HepG2 (cell line): ENCODE data around the gene CAD. TPM values are rescaled to one million over a fixed set of nuclear protein-coding genes. Genes with fewer than 3 reads are reported as not detected.

ENCODE experiments used
- BRCA1 ChIP-seq: sonication (generic); formaldehyde crosslinking; IDR thresholded peaks from 2 replicates; pipeline ENCODE4 v1.4.0; 2020; ENCODE audit warnings: missing genetic modification reagents
- ESRRA ChIP-seq: sonication (generic); formaldehyde crosslinking; IDR thresholded peaks from 2 replicates; pipeline ENCODE4 v1.5.1; 2020; ENCODE audit warnings: mild to moderate bottlenecking, low read depth, missing genetic modification reagents
- FOXO4 ChIP-seq: sonication (generic); formaldehyde crosslinking; conservative IDR thresholded peaks from 2 replicates; pipeline ENCODE4 v1.8.1; 2023; ENCODE audit warnings: missing genetic modification reagents
- GATAD2A ChIP-seq: IDR thresholded peaks from 2 replicates; pipeline ENCODE4 v1.6.1; 2016
- GRHL1 ChIP-seq: sonication (generic); formaldehyde crosslinking; conservative IDR thresholded peaks from 2 replicates; pipeline ENCODE4 v1.8.0; 2022; ENCODE audit warnings: missing genetic modification reagents
- MED1 ChIP-seq: sonication (generic); formaldehyde crosslinking; IDR thresholded peaks from 2 replicates; pipeline ENCODE4 v1.4.0; 2020; ENCODE audit warnings: missing genetic modification reagents
- NFE2 ChIP-seq: sonication (generic); formaldehyde crosslinking; IDR thresholded peaks from 2 replicates; pipeline ENCODE4 v1.4.0; 2020; ENCODE audit warnings: missing genetic modification reagents
- PPARG ChIP-seq: conservative IDR thresholded peaks from 2 replicates; pipeline ENCODE4 v1.6.1; 2016; ENCODE audit warnings: missing biosample characterization, missing genetic modification reagents
- PRPF4 ChIP-seq: fragments of 200-400 bp; formaldehyde crosslinking; IDR thresholded peaks from 2 replicates; pipeline ENCODE4 v1.6.1; 2016; ENCODE audit warnings: low read length, low read depth; ENCODE audit not compliant: poor library complexity, severe bottlenecking
- RFXAP ChIP-seq: sonication (generic); formaldehyde crosslinking; IDR thresholded peaks from 2 replicates; pipeline ENCODE4 v1.4.0; 2020; ENCODE audit warnings: missing genetic modification reagents, borderline replicate concordance
- RNF2 ChIP-seq: fragments of 450-650 bp; conservative IDR thresholded peaks from 2 replicates; pipeline ENCODE4 v1.6.1; 2016; ENCODE audit warnings: low read depth
- SOX13 ChIP-seq, 3 experiments: fragments of 450-650 bp in 1 of 3; sonication (generic) in 1 of 3; formaldehyde crosslinking in 1 of 3; IDR thresholded peaks in 2 of 3; conservative IDR thresholded peaks in 1 of 3; 2 replicates each; pipeline versions ENCODE4 v1.5.0 to v1.6.1; 2016 to 2020; ENCODE audit warnings: antibody characterized with exemption in 1 of 3, mild to moderate bottlenecking in 1 of 3, missing compliant biosample characterization in 1 of 3, missing genetic modification reagents in 1 of 3, moderate library complexity in 1 of 3
- TBP ChIP-seq: sonication (generic); formaldehyde crosslinking; IDR thresholded peaks from 2 replicates; pipeline ENCODE4 v1.5.0; 2020; ENCODE audit warnings: missing genetic modification reagents
- ZC3H4 ChIP-seq: sonication (generic); formaldehyde crosslinking; IDR thresholded peaks from 2 replicates; pipeline ENCODE4 v1.4.0; 2020; ENCODE audit warnings: missing genetic modification reagents, borderline replicate concordance
- ZNF160 ChIP-seq: sonication (generic); formaldehyde crosslinking; IDR thresholded peaks from 2 replicates; pipeline ENCODE4 v1.8.0; 2022; ENCODE audit warnings: mild to moderate bottlenecking, inconsistent platforms, missing genetic modification reagents
- ZNF337 ChIP-seq: sonication (generic); formaldehyde crosslinking; IDR thresholded peaks from 2 replicates; pipeline ENCODE4 v1.5.1; 2020; ENCODE audit warnings: missing genetic modification reagents, low read depth, mild to moderate bottlenecking, borderline replicate concordance
- ZNF33B ChIP-seq: sonication (generic); formaldehyde crosslinking; IDR thresholded peaks from 2 replicates; pipeline ENCODE4 v1.5.1; 2020; ENCODE audit warnings: mild to moderate bottlenecking, missing genetic modification reagents
- ZNF567 ChIP-seq: sonication (generic); formaldehyde crosslinking; IDR thresholded peaks from 2 replicates; pipeline ENCODE4 v1.8.1; 2023; ENCODE audit warnings: mild to moderate bottlenecking, missing genetic modification reagents, borderline replicate concordance
- ZNF589 ChIP-seq: sonication (generic); formaldehyde crosslinking; conservative IDR thresholded peaks from 2 replicates; pipeline ENCODE4 v1.8.0; 2022; ENCODE audit warnings: mild to moderate bottlenecking, moderate library complexity, missing genetic modification reagents
- ZSCAN31 ChIP-seq: sonication (generic); formaldehyde crosslinking; IDR thresholded peaks from 2 replicates; pipeline ENCODE4 v1.5.0; 2020; ENCODE audit warnings: low read depth, mild to moderate bottlenecking, missing genetic modification reagents
- polyA plus RNA-seq, 8 experiments: library from polyadenylated mRNA; depleted of rRNA in 3 of 8; stranded (reverse) in 7 of 8; unstranded in 1 of 8; fragments of >200 nt; fragmentation: Illumina TruSeq in 4 of 8; extraction: Trizol in 4 of 8; gene quantifications; 2 replicates each; pipeline versions ENCODE4 v1.2.1 to v1.2.3, GENCODE V29; 2011 to 2016; ENCODE audit warnings: low read depth in 4 of 8, missing spikeins in 1 of 8, mixed read lengths in 1 of 8; ENCODE audit not compliant: insufficient read depth in 1 of 8
- total RNA-seq, 5 experiments: library from RNA; depleted of rRNA; stranded (reverse); fragments of >200 nt; fragmentation: Illumina TruSeq; extraction: Trizol; gene quantifications; 2 replicates each; pipeline ENCODE4 v1.2.3, GENCODE V29; 2016; ENCODE audit warnings: low read depth in 1 of 5
- TF ChIP-seq, protein P1 (sequence below): sonication (generic); formaldehyde crosslinking; IDR thresholded peaks from 2 replicates; pipeline ENCODE4 v1.4.0; 2020; ENCODE audit warnings: missing genetic modification reagents, low read depth, mild to moderate bottlenecking, borderline replicate concordance
- TF ChIP-seq, protein P2 (sequence below): IDR thresholded peaks from 2 replicates; pipeline ENCODE4 v1.6.1; 2016; ENCODE audit warnings: low read depth
- TF ChIP-seq, protein P3 (sequence below): sonication (generic); formaldehyde crosslinking; IDR thresholded peaks from 2 replicates; pipeline ENCODE4 v1.4.0; 2020; ENCODE audit warnings: mild to moderate bottlenecking, low read depth, missing genetic modification reagents

CAD gene
- total and polyA plus RNA-seq, 2 of the 13 experiments (the other 11 are each of a cell fraction or from before 2014, with no cell fraction given), result 21.7 to 37.0 TPM

DNA sequence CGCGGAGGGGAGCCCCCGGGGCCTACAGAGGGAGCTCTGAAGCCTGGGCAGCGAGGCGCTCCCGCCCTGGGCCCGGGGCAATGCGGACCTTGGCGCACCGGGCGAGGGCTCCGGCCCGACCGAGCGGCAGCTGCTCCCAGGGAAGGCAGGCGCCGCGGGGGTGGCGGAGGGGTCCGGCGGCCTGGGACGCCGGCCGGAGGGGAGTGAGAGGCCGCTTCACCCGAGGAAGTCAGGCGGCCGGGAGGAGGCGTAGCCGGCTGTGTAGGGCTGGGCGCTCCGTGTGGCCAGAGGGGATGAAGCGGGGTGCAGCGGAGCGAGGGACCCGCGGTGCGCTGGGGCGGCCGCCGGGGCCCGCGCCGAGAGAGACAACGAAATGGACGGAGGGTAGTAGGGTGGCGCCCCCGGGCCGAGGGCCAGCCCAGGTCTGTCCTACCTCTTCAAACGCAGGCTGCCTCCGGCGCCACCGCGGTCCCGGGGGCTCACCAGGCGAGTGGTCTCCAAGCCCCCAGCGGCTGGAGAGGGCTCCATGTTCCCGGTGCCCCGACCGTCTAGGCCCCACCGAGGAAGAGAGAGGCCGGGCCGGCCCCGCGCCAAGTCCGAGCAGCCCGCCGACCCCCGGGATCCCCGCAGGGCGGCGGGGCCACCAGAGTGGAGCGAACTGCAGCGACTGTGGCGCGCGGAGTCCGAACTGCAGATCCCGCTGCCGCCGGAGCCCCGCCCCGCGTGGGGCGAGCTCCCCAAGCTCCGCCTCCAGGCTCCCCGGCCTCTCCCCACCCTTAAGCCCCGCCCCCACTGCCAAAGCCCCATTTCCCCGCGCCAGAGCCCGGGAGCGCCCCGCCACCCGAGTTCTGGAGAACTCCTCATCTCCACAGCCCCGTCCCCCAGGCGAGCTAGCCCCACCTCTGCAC is 45.5 kb downstream of the CAD start, which contains the start of gene SLC30A3 (continued):
- TF ChIP-seq FOXO4 (CRISPR knock-in tag), result no peak
- 0 out of 2 replicates have a peak, but pooled peaks have one; percentile 13 for TF ChIP-seq ZSCAN31 (CRISPR knock-in tag)
- TF ChIP-seq MED1 (CRISPR knock-in tag), result no peak
- TF ChIP-seq NFE2 (CRISPR knock-in tag), result no peak
- no peak for TF ChIP-seq PPARG (CRISPR knock-in tag)
- TF ChIP-seq ZNF160, result no peak
- TF ChIP-seq ZNF337 (CRISPR knock-in tag), result no peak
- peak; percentile 97 for TF ChIP-seq RNF2
- TF ChIP-seq, protein P1, sequence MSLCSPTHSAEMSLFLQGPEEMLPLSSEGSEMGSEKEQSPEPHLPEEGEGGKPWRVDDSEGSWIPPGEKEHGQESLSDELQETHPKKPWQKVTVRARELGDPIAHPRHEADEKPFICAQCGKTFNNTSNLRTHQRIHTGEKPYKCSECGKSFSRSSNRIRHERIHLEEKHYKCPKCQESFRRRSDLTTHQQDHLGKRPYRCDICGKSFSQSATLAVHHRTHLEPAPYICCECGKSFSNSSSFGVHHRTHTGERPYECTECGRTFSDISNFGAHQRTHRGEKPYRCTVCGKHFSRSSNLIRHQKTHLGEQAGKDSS (CRISPR knock-in tag), result 0 out of 2 replicates have a peak, but pooled peaks have one; percentile 39
- no peak for TF ChIP-seq PRPF4
- no peak for TF ChIP-seq TBP (CRISPR knock-in tag)
- no peak for TF ChIP-seq BRCA1 (CRISPR knock-in tag)
- TF ChIP-seq ZNF33B, result no peak
- TF ChIP-seq, protein P2, sequence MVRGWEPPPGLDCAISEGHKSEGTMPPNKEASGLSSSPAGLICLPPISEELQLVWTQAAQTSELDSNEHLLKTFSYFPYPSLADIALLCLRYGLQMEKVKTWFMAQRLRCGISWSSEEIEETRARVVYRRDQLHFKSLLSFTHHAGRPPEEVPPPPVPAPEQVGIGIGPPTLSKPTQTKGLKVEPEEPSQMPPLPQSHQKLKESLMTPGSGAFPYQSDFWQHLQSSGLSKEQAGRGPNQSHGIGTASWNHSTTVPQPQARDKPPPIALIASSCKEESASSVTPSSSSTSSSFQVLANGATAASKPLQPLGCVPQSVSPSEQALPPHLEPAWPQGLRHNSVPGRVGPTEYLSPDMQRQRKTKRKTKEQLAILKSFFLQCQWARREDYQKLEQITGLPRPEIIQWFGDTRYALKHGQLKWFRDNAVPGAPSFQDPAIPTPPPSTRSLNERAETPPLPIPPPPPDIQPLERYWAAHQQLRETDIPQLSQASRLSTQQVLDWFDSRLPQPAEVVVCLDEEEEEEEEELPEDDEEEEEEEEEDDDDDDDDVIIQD (CRISPR knock-in tag), result no peak
- no peak for TF ChIP-seq GATAD2A (CRISPR knock-in tag)
- no peak for TF ChIP-seq GRHL1 (CRISPR knock-in tag)
- TF ChIP-seq ZNF589 (CRISPR knock-in tag), result no peak
- TF ChIP-seq ESRRA (CRISPR knock-in tag), result no peak
- no peak for TF ChIP-seq ZNF567 (CRISPR knock-in tag)
- no peak for TF ChIP-seq RFXAP (CRISPR knock-in tag)
- TF ChIP-seq ZC3H4, result no peak
- TF ChIP-seq, protein P3, sequence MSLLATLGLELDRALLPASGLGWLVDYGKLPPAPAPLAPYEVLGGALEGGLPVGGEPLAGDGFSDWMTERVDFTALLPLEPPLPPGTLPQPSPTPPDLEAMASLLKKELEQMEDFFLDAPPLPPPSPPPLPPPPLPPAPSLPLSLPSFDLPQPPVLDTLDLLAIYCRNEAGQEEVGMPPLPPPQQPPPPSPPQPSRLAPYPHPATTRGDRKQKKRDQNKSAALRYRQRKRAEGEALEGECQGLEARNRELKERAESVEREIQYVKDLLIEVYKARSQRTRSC (CRISPR knock-in tag), result no peak
- no peak; the same call in 1 of the 2 replicates for TF ChIP-seq SOX13 (IDR thresholded peaks at IDR 0.05)
- TF ChIP-seq SOX13 (CRISPR knock-in tag; conservative IDR thresholded peaks at IDR 0.05 in 1 of 2, IDR thresholded peaks at IDR 0.05 in 1 of 2), result no peak
